Right cardiac atrium (tissue), 5 donors: ENCODE data around the gene GRIN2D. TPM values are rescaled to one million over a fixed set of nuclear protein-coding genes. Genes with fewer than 3 reads are reported as not detected.

Experiments used
- ATAC-seq, 2 donors: fragments of 200-7000 bp; cut with Tn5 transposase; one replicate each; pipeline versions ENCODE4 v1.8.0 to v1.9.1; 2020; ENCODE audit warnings: moderate library complexity in 2 of 2, mild to moderate bottlenecking in 1 of 2
- DNase-seq, 3 donors: peaks; one replicate each; pipeline ENCODE4 v3.0.0-alpha.2; 2020
- H3K27ac ChIP-seq: one replicate; pipeline ENCODE4 v1.5.1; 2013; ENCODE audit warnings: mild to moderate bottlenecking, low read length, control low read depth, moderate library complexity
- H3K27me3 ChIP-seq: one replicate; pipeline ENCODE4 v1.6.1; 2013; ENCODE audit not compliant: control insufficient read depth, insufficient read depth
- H3K4me1 ChIP-seq: one replicate; pipeline ENCODE4 v1.6.1; 2013; ENCODE audit warnings: low read length; ENCODE audit not compliant: control insufficient read depth, insufficient read depth
- H3K4me3 ChIP-seq: one replicate; pipeline ENCODE4 v1.5.1; 2013; ENCODE audit warnings: low read length, control low read depth
- H3K9me3 ChIP-seq: one replicate; pipeline ENCODE4 v1.6.1; 2013; ENCODE audit warnings: low read length; ENCODE audit not compliant: control insufficient read depth
- WGBS: extraction: QIAGEN DNeasy Blood & Tissue Kit; methylation state at CpG from one replicate; pipeline ENCODE4 v1.1.7; 2013; 5-methylcytosine and 5-hydroxymethylcytosine counted together
- intact Hi-C, 4 donors: fragments of 100-400 bp; cut with DNase I; formaldehyde crosslinking; loops; one replicate each; pipeline versions ENCODE4 v1.11.0 to v1.14.0; 2022 to 2023
- polyA plus RNA-seq: library from polyadenylated mRNA; stranded (reverse); fragments of 200-250 nt; gene quantifications from one replicate; pipeline ENCODE4 v1.2.3, GENCODE V29; 2013
- total RNA-seq, 4 donors: library from RNA; stranded (reverse); fragmentation: NEBNext Ultra II Directional; extraction: Animal tissue kit (Norgen Biotek cat#: 25700); gene quantifications; one replicate each; pipeline ENCODE4 v1.2.1, GENCODE V29; 2021
- donor health status: healthy with polysubstance abuse.
- donor health status: DM: no; HTN: yes; CAD: no.
- donor health status: DM: no; HTN: no; CAD: no.
- donor health status: DM: no; HTN: yes; CAD: no; lungs with severe emphysema.
- donor health status: DM: yes; HTN: yes; CAD: no.

The GRIN2D gene
- total and polyA plus RNA-seq, 5 donors, result 0.18 to 0.45 (median 0.37) TPM

GRCh38 chr19:48372904-48373303 lies 20.6 kb upstream of the GRIN2D start:
- DNase-seq, result no peak
- intact Hi-C loops, result no loop called here
- Histone ChIP-seq H3K4me3 (no peak overlapping the region), H3K27ac (no peak overlapping the region), H3K27me3 (no peaks in the 10 kb centered on the region), H3K9me3 (no peaks in the 10 kb centered on the region), H3K4me1 (no peaks in the 10 kb centered on the region)
- 53% methylated on average over 4 of the region's 4 CpGs for WGBS
- ATAC-seq, result no peak

- no peak overlapping the region for H3K27ac ChIP-seq
- no peak overlapping the region for H3K4me3 ChIP-seq
- ATAC-seq, result no peak
- no peaks in the 10 kb centered on the region for H3K4me1 ChIP-seq
- no peak for DNase-seq
- 84% methylated on average over 11 of the region's 11 CpGs for WGBS
- no peaks in the 10 kb centered on the region for H3K9me3 ChIP-seq
- intact Hi-C loops, result no loop called here
- H3K27me3 ChIP-seq, result no peaks in the 10 kb centered on the region
These were observed 19.9 kb upstream of the GRIN2D start for GRCh38 chr19:48373567-48373966.

- intact Hi-C loops, result no loop called here
- DNase-seq, result no peak
- no peaks in the 10 kb centered on the region for H3K27me3 ChIP-seq
- WGBS, result 93% methylated on average over 10 of the region's 10 CpGs
- H3K9me3 ChIP-seq, result no peaks in the 10 kb centered on the region
- no peak overlapping the region for H3K4me3 ChIP-seq
- H3K4me1 ChIP-seq, result no peaks in the 10 kb centered on the region
- ATAC-seq, result no peak
- H3K27ac ChIP-seq, result no peak overlapping the region
These were observed 15.3 kb upstream of the GRIN2D start for GRCh38 chr19:48378194-48378570.

GRCh38 chr19:48379058-48379457 lies 14.4 kb upstream of the GRIN2D start:
- DNase-seq, result no peak
- Histone ChIP-seq H3K27ac (no peak overlapping the region), H3K9me3 (no peaks in the 10 kb centered on the region), H3K4me1 (no peaks in the 10 kb centered on the region), H3K4me3 (no peak overlapping the region), H3K27me3 (no peaks in the 10 kb centered on the region)
- peak in 1 of 2 donors; percentile 16 for ATAC-seq
- WGBS, result 81% methylated on average over 5 of the region's 5 CpGs
- intact Hi-C loops, result no loop called here

GRCh38 chr19:48381178-48381950 lies 12.1 kb upstream of the GRIN2D start:
- intact Hi-C loops, result no loop called here
- Histone ChIP-seq H3K9me3 (no peaks in the 10 kb centered on the region), H3K27ac (no peak overlapping the region), H3K4me3 (no peak overlapping the region), H3K4me1 (no peaks in the 10 kb centered on the region), H3K27me3 (no peaks in the 10 kb centered on the region)
- WGBS, result 85% methylated on average over 11 of the region's 11 CpGs
- ATAC-seq, result no peak
- no peak for DNase-seq

- Histone ChIP-seq H3K27me3 (no peaks in the 10 kb centered on the region), H3K9me3 (no peaks in the 10 kb centered on the region), H3K4me1 (no peaks in the 10 kb centered on the region), H3K27ac (no peak overlapping the region), H3K4me3 (no peak overlapping the region)
- intact Hi-C loops, result no loop called here
- no peak for DNase-seq
- ATAC-seq, result no peak
- 92% methylated on average over 8 of the region's 8 CpGs for WGBS
These were observed 11.2 kb upstream of the GRIN2D start for GRCh38 chr19:48382286-48382685.

DNA sequence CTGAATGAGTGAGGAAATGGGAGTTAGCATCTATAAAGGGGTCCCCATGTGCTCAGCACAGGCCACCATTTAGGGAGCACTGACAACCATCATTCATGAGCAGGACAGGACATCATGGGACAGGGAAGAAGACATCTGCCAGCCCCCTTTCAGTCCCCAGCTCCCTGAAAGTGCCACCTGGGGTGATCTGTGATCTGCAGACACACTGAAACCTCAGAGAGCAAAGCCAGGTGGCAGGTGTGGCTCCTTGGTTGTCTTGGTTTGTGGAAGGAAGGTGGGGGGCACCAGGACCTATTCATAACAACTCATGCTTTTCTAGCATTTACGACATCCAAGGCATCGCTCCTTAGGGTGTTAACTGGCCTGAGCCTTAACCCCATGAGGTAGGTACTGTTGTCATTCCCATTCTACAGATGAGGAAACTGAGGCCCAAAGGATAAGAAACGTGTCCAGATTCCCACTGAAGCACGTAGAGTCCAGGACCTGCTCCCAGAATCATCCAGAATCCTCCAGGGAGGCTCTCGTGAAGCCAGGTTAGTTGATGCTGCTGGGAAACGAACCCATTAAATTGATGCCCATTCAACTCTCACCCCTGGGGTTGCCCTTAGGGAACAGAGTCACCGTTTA lies 7.9 kb upstream of the GRIN2D start:
- no peak overlapping the region for H3K27ac ChIP-seq
- H3K9me3 ChIP-seq, result no peaks in the 10 kb centered on the region
- no peak overlapping the region for H3K4me3 ChIP-seq
- intact Hi-C loops, result no loop called here
- WGBS, result 91% methylated on average over 7 of the region's 7 CpGs
- no peaks in the 10 kb centered on the region for H3K27me3 ChIP-seq
- no peaks in the 10 kb centered on the region for H3K4me1 ChIP-seq
- no peak for DNase-seq
- ATAC-seq, result no peak

DNA sequence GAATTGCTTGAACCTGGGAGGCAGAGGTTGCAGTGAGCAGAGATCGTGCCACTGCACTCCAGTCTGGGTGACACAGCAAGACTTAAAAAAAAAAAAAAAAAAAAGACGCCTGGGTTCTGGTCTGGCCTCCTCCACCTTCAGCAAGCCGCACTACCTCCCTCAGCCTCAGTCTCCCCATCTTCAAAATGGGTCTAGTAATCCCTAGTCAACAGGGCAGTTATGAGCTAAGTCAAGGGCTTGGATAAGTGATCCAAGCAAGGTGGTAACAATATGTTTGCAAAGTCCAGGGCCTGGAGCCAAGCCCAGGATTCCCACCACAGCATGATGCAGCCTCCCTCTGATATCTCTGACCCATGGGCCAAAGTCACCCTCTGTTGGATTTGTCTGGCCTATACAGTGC lies 6.5 kb upstream of the GRIN2D start:
- intact Hi-C loops, result no loop called here
- Histone ChIP-seq H3K4me1 (no peaks in the 10 kb centered on the region), H3K27ac (no peak overlapping the region), H3K9me3 (no peaks in the 10 kb centered on the region), H3K27me3 (no peaks in the 10 kb centered on the region), H3K4me3 (no peak overlapping the region)
- DNase-seq, result no peak
- no peak for ATAC-seq
- 95% methylated on average over 3 of the region's 3 CpGs for WGBS

GRCh38 chr19:48390188-48391099 lies 3.0 kb upstream of the GRIN2D start:
- Histone ChIP-seq H3K9me3 (no peaks in the 10 kb centered on the region), H3K4me3 (peak overlapping the region; percentile 86), H3K27me3 (no peaks in the 10 kb centered on the region), H3K27ac (peak overlapping the region; percentile 93), H3K4me1 (no peaks in the 10 kb centered on the region)
- DNase-seq, result peak; percentile 74 to 89 (median 88)
- intact Hi-C loops, result no loop called here
- ATAC-seq, result peak; percentile 84
- 2% methylated on average over 24 of the region's 24 CpGs for WGBS

- no peaks in the 10 kb centered on the region for H3K9me3 ChIP-seq
- DNase-seq (peak; percentile 81 to 92 (median 88)), ATAC-seq (peak; percentile 93)
- intact Hi-C loops, result no loop called here
- no peaks in the 10 kb centered on the region for H3K4me1 ChIP-seq
- WGBS, result 4% methylated on average over 42 of the region's 42 CpGs
- H3K27ac ChIP-seq, result peak within 1 kb of the TSS; percentile 93
- H3K4me3 ChIP-seq, result peak within 1 kb of the TSS; percentile 86
- H3K27me3 ChIP-seq, result no peaks in the 10 kb centered on the region
These were observed 2.1 kb upstream of the GRIN2D start, which contains the start of gene KDELR1 for GRCh38 chr19:48391100-48392005. Gene KDELR1, minus strand, starts transcription at chr19:48391551. Its CDS starts 193 bp downstream, at chr19:48391358.
